Inferior parietal cortex (tissue), 1 donor: ENCODE results near the gene COG7.
"Not testable (repeated sequence)": the region's sequence is repeated elsewhere in the genome, so short reads cannot be mapped to it uniquely, and the experiment has no call there.

Experiments used
- DNase-seq: peaks from one replicate; pipeline ENCODE4 v3.0.0-alpha.2; 2016; ENCODE audit errors: extremely low spot score

Gene COG7

DNA sequence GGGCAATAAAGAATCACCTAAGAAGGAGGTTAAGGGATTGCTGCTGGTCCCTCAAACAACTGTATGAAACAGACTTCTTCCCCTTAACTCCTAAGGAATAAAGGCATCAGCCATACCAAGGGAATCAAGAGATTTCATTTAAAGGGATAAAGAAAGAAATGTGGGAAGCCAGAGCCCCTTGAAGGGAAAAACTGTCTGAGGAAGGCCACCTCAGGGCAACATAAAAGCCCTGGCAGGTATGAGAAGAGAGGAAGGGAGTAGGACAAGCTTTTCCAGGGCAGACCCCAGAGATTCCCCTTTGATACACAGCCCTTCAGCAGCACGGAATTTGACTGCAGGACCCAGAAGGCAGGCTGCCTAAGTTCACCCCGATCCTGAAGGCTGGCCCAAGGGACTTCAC lies 43.5 kb downstream of the COG7 start:
- DNase-seq, result no peak

DNA sequence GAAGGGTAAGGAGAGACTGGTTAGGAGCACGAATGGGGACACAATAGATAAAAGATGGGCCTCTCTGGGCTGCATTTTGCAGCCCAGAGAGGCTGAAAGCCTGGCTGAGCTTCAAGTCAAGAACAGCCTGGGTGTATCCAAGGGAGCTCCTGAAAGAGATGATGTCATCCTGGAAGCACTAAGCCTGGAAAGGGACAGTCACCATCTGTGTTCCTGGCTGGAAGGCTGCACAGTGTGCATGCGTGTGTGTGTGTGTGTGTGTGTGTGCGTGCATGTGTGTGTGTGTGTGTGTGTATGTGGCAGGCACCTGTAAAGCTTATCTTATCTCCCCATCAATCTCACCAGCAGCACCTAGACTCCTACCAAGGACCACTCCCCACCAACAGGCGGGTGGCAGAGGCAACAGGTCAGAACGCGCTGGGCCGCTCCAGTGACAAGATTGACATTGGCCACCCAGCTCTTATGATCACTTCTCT lies 44.1 kb downstream of the COG7 start:
- DNase-seq, result peak; percentile 64

DNA sequence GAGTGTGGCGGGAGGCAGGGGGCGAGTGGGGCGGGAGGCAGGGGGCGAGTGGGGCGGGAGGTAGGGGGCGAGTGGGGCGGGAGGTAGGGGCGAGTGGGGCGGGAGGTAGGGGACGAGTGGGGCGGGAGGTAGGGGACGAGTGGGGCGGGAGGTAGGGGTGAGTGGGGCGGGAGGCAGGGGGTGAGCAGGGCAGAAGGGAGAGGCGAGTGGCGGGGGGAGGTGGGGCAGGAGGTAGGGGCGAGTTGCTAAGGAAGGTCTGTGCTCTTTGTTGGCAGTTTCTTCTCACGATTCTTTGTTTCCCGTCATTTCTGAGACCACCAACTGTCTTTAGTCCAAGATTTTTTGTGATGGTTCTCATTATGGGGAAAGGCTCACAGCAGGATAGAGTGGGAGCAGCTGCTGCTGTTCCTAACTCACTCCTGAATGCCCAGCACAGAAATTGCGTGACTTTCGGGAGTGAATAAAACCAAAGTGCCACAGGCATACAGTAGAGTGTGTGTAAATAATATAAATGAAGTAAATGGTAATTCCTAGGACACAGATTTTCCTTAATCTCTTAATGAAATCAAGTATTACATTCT lies 44.7 kb downstream of the COG7 start:
- DNase-seq, result no peak

DNA sequence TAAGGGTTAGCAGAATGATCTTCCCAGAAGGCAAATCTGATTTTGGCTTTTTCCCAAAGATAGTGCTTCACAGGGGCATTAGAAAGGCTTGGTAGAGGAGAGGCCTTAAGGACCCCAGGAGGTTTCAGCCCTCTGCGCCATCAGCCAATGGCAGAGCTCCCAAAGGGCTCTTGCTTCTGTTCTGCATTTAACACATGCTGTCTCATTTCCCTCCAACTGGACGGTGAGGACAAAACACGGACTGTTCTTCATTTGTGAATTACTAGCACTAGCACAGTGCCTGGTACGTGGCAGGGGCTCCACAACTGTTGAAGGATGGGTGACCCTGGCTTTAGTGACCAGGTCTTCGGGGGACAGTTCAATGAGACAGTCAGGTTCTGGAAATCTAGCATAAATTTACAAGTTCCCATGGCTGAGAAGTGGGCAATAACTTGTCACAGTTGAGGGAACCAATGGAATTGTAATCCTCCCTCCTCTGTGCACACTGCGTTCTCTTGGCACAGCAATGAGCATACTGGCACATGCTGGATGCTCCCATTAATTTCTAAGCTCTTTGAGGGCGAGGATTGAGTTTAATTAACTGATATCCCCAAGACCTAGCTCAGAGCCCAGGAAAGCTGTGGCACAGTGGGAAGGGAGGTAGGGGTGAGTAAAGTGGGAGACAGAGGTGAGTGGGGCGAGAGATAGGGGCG lies 45.4 kb downstream of the COG7 start:
- no peak for DNase-seq

DNA sequence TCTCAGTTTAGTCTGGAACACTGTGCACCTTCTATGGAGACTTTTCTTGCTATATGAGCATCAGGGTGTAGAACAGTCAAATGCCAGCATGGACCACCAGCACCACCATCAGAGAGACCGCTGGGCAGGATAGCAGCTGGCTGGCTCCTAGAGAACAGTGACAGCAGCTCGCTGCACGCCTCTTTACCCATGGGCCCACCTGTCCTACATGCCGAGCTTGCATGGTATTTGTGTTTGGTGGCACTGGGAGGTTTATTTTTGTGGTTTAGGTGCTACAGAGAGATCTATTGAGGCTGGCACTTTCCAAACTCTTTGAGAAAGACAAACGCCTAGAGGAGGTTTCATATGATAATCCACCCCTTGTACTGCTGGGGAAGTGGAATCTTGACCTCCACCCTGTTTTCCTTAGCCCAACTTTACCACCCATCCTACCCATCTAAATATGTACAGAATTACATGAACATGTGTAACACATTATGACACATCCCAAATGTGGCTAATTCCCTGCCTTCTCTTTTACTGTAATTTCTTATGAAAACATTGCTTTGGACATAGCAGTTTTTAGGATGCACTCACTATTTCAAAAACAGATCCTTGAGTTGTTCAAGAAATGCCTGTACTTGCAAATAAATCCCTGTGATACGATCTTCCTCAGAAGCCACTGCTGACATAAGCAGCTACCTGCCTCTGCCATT lies 46.3 kb downstream of the COG7 start:
- no peak for DNase-seq

DNA sequence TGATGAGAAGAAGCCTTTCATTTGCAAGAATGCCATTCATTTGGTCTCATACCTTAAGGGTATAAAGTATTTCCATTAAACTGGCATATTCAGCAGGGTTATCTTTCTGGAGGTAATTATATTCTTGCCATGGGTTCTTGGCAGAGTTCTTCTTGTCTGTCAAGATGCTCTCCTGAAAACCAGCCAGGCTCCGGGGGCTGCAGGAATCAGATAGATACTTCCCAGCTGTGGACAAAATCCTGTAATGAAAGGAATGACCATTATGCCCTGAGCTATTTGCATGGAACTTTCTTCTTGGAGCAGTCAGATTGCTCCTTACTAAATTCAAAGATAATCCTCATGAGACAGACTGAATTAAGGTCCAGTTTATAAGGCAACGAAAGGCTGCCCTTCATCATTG lies 47.0 kb downstream of the COG7 start:
- DNase-seq, result no peak

DNA sequence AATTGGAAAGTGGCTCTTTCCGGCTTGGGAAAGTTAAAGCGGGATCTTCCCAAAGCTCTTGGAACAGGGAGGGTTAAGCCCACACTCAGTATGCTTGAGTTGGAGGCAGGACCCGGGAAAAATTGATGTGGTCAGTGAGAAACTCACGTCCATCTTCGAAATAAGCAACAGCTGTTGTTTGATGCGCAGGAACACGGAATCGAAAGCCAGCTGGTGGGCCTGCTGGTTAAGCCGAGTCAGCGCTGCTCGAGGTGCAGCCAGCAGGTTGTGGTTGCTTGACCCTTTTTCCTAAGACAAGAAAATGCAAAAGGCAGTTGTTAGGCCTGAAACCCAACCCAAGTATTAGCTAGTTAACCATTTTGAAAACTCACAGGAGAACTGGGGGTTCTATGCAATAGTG lies 49.4 kb downstream of the COG7 start:
- no peak for DNase-seq

DNA sequence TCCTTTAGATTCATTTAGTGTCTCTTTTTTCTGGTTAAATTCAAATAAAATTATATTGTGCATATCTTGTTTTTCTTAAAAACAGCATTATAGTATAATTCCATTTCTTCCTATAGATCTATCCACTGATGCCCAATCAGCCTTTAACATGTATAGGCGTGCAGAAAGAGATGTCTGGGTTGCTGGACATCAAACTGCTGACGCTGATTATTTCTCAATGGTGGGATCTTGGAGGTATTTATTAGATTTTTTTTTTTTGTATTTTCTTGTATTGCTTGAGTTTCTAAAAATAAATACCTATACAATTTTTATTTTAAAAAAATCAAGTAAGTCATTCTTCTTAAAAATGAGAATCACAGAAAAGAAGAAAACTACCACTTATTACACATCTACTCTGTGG lies 50.9 kb downstream of the COG7 start:
- DNase-seq, result no peak

DNA sequence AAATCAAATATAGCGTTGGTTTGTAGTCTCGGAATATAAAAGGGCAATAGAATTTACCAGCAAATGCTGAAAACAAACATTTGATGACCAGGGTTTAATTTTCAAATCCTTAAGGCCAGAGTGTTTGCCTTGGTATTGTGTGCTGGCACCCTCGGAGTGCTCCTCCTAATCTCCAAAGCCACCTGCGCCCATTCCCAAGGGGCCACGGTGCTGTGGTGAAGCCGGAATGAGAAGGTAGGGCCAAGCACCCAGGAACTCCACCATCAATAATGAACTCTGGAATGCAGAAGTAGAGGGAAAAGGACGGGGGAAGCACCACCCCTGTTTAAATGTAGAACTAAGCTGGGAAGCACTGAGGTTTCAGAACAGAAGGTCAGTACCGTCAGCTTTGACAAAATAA lies 51.9 kb downstream of the COG7 start:
- DNase-seq, result no peak

DNA sequence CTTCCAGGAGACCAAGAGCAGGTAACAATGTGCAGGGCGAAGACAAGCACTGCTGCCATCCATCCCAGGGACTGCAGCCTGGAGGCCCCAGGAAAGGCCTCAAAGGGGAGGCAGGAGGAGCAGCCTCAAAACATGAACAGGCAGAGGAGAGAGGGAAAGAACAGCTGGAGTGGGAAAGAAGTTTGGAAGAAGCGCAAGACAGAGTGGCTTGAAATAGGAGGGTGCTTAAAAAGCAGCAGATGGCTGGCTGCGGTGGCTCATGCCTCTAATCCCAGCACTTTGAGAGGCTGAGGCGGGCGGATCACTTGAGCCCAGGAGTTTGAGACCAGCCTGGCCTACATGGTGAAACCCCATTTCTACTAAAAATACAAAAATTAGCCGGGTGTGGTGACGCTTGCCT lies 52.5 kb downstream of the COG7 start:
- not testable (repeated sequence) for DNase-seq

DNA sequence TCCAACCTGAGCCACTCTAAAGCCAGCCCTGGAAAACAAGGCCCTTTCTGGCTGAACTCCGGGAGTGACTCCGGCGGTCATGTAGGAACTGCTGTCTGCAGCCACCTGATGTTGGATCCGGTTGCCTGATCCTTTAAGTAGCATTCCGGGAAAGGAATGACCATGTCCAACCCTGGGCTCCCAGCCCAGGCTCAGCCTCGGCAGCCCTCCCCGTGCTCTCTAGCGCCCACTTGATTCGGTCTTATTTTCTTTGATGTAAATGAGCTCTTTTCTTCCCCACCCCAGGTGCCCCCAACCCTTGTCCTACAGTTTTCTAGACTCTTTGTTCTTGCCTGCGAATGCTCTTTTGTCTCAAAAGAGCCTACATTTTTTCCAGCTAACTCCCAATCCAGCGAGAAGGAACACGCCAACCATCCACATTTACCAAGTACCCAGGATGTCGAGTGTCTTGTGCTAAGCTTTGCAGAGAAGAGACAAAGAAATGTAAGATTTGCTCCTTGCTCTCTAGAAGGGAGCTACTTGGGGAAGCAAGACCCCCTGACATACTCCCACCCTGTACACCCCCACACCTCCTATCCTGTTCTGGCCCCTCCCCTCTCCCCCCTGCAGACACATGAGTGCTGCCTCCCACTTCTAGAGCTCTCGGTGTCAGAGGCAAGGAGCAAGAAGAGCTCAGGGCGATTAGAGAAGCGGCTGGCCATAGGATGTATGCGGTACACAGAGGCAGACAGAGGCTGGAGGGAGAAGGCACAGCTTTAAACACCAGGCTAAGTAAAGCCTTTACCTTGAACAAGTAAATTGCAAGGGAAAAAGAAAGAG lies 53.8 kb downstream of the COG7 start:
- DNase-seq, result no peak

DNA sequence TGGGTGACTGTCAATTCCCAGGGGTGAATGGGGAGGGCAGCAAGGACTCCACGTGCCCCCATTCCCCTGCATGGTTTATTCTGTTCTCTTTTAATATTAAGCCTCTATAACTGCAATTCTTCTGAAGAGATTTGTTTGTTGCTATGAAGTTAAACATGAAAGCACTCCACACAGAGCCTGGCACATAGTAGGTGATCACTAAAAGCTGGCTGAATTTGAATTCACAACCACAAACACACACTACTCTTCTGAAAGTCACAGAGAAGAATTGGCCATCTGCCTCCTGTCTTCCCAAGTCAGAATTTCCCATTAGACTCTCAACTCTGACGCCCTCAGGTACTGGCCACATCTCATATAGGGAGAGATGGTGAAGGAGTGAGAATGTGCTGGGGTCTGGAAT lies 55.5 kb downstream of the COG7 start:
- DNase-seq, result no peak

DNA sequence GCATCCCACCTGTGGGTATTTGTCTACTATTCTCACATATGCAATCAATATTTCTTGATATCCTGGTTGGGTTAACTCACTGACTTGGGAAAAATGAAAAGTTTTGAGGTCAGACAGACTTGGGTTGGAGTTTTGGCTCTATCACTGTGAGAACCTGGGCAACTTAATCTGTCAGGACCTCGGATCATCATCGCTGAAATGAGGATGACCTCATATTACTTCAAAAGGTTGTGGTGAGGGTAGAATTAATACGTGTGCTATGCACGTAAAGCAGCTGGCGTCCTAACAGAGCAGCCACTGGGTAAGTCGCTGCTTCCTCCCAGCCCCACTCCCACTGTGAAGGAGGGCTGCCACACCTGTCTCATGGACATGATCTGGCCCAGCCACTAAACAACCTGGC lies 57.3 kb downstream of the COG7 start:
- DNase-seq, result no peak

DNA sequence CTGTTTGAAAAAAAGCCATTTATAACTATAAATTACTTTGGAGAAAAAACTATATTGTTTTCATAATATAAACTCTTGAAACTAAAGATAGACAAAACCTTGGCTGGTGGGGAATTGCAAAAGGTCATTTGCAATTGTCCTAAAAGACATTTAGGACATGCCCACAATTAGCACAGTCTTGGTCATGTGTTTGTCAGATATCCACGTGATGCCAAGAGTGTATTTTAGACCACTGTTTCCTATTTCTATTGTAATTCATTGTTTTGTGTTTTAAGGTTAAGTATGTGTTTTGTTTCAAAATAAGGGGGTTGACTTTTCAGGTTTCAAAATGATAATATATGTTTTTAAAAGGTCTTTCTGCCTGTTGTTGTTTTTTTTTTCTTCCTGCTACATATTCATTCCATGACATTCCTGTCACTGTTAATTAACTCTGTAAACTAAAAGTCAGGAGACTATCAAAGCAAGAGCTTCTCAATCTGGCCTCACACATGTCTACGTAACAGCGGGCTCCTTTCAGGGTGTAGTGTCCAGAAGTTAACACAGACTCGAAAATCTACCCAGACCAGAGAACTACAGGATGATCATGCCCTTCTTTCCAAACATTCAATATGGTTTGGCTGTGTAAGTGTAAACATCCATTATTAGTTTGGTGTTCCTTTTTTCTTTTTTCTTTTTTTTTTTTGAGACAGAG lies 58.7 kb downstream of the COG7 start:
- DNase-seq, result no peak

DNA sequence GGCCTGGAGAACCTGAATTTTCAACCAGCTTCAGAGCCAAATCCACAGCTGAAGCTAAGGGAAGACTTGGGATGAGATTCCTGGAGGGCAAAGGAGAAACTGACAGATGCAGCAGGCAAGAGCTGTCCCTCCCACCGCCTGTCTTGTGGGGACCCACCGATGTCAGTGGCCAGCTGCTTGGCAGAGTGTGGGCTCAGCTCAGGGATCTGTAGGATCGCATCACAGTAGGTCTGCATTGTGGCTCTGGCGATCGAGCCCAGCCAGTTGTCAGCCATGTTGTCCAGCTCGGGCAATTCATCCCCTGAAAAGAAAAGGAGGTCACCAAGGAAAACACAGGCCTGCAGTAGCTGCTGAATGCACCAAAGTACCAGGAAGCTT lies 60.8 kb downstream of the COG7 start:
- DNase-seq, result no peak

DNA sequence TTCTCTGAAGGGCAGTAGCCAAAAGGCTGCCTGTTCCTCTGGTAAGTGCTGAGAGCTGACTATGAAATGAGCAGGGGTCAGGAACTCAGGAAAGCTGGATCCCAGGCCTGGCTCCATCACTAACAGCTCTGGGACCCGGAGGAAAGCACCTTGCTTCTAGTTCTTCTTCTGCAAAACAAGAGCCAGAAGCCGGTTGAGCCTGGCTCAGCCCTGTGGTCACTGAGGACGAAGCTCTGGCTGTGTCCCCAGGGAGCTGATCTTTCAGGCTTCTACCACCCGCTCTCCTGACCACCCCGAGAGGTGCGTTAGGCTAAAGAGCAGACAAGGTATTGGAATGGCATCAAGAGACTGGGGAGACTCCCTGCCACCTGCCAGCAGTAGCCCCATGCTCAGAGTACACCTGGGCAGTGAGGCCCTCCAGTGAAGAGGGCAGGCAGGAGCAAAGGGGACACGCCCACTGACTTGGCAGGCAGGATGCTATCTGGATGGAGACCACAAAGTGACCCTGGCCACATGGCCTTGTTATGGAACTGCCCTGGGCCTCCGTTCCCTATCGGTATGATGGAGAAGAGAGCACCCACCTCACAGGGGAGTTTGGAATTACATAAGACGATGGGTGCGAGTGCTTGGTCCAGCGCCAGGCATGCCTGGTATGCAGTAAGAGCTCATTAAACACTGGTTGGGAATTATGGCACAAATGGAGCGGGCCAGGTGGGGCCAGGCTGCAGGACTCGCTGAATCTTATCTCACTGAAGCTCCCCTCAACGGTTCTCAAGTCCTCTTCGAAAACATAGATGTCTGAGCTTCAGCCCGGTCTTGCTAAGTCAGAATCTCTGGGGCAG lies 61.4 kb downstream of the COG7 start:
- no peak for DNase-seq

DNA sequence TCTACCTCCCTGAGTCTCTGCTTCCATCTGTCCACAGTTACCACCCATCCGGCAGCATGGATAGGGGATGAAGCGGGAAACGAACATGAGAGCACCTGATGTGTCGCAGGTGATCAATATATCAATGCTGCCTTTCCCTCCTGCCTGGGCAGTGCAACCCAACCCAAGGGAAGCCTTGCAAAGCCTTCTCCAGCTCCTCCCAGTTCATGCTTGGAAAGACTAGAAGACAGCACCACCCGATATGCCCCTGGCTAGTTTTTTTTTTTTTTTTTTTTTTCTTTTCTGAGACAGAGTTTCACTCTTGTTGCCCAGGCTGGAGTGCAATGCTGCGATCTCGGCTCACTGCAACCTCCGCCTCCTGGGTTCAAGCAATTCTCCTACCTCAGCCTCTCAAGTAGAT lies 63.1 kb downstream of the COG7 start:
- DNase-seq, result not testable (repeated sequence)

DNA sequence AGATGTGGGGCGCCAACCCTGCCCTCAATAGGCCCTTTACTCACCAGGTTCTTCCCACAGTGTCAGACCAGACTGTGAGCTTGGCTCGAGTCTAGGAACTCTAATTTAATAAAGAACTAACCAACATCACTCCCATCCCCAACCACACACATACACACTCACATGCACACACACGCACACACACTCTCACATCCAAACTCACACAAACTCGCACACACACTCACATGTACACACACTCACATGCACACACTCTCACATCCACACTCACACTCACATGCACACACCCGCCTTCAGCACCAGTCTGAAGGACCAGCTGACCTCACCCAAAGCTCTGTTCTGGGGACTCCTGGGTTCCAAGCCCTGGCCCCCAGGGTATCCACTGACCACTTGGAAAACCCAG lies 63.8 kb downstream of the COG7 start:
- no peak for DNase-seq

DNA sequence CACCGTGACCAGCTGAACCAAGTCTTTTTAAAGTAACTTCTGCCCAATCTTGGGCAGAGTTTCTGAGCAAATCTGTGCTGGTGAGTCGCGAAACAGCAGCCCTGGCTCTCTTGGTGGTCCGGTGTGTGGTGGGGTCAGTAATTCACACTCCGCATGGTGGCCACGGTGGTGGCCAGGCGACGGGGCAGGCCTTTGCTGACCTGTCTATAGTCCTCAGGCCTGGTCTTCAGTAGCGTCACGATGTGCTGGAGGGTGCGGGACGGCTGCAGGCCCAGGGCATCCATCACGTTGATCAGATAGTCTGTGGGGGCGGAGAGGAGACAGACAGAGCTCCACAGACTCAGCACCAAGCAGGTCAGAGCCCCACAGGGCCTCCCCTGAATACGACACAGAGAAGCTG lies 64.2 kb downstream of the COG7 start:
- no peak for DNase-seq

DNA sequence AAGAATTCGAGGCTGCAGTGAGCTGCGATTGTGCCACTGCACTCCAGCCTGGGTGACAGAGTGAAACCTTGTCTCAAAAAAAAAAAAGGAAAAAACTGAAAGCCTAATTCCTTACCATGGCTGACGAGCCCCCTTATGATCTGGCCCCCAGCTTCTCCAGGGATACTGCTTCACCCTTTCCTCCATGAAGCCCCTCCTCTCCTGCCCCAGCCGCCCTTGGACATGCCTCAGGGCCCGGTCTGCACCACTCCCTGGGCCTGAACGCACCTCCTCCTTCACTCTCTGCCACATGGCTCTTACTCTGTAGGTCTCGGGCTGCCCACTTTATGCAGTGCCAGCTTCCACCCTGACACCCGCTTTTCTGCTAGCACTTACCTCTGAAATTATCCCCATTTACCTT lies 65.3 kb downstream of the COG7 start:
- no peak for DNase-seq

DNA sequence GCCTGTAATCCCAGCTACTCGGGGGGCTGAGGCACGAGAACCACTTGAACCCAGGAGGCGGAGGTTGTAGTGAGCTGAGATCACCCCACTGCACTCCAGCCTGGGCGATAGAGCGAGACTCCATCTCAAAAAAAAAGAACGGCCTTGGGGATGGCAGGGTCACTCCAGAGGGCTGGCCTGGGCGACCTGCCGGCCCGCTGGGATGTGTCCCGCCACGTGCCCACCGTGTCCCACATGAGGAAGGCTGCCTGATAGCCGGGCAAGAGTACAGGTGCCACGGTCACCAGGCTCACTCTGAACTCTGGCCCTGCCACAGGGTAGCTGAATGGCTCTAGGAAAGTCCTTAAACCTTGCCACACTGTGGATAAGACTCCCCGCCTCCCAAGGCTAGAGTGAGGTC lies 67.5 kb downstream of the COG7 start:
- DNase-seq, result no peak
